Suprapubic skin (tissue), 3 donors: ENCODE data around the gene DENND2A.
"Not testable (repeated sequence)": the region's sequence is repeated elsewhere in the genome, so short reads cannot be mapped to it uniquely, and the experiment has no call there.

Experiments
- POLR2AphosphoS5 ChIP-seq, 3 donors: sonication (generic); formaldehyde crosslinking; IDR thresholded peaks; one replicate each; pipeline ENCODE4 v1.6.1; 2017; ENCODE audit warnings: antibody characterized with exemption in 3 of 3
- TF ChIP-seq, protein P1 (sequence below), 2 donors: fragments of 200-600 bp in 1 of 2; fragments of 450-650 bp in 1 of 2; sonication (generic) in 1 of 2; IDR thresholded peaks; one replicate each; pipeline ENCODE4 v1.5.1; 2016 to 2019; ENCODE audit warnings: antibody characterized with exemption in 2 of 2, mild to moderate bottlenecking in 1 of 2, moderate library complexity in 1 of 2

DNA sequence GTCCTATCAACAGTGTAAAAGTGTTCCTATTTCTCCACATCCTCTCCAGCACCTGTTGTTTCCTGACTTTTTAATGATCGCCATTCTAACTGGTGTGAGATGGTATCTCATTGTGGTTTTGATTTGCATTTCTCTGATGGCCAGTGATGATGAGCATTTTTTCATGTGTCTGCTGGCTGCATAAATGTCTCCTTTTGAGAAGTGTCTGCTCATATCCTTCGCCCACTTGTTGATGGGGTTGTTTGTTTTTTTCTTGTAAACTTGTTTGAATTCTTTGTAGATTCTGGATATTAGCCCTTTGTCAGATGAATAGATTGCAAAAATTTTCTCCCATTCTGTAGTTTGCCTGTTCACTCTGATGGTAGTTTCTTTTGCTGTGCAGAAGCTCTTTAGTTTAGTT, 22.3 kb upstream of the DENND2A start:
- TF ChIP-seq, protein P1, sequence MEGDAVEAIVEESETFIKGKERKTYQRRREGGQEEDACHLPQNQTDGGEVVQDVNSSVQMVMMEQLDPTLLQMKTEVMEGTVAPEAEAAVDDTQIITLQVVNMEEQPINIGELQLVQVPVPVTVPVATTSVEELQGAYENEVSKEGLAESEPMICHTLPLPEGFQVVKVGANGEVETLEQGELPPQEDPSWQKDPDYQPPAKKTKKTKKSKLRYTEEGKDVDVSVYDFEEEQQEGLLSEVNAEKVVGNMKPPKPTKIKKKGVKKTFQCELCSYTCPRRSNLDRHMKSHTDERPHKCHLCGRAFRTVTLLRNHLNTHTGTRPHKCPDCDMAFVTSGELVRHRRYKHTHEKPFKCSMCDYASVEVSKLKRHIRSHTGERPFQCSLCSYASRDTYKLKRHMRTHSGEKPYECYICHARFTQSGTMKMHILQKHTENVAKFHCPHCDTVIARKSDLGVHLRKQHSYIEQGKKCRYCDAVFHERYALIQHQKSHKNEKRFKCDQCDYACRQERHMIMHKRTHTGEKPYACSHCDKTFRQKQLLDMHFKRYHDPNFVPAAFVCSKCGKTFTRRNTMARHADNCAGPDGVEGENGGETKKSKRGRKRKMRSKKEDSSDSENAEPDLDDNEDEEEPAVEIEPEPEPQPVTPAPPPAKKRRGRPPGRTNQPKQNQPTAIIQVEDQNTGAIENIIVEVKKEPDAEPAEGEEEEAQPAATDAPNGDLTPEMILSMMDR (IDR thresholded peaks at IDR 0.05), result not testable (repeated sequence)
- TF ChIP-seq POLR2AphosphoS5 (IDR thresholded peaks at IDR 0.05), result not testable (repeated sequence)
